Left lung (tissue), 10 donors: ENCODE data around the gene PPP1R27. TPM values are rescaled to one million over a fixed set of nuclear protein-coding genes. Genes with fewer than 3 reads are reported as not detected.

Experiments
- ATAC-seq: fragments of 200-7000 bp; cut with Tn5 transposase; one replicate; pipeline ENCODE4 v1.9.1; 2020; ENCODE audit warnings: moderate library complexity
- DNase-seq, 4 donors: peaks; one replicate each; pipeline ENCODE4 v3.0.0-alpha.2; 2013 to 2020
- H3K27ac ChIP-seq, 2 donors: fragments of 200-600 bp; sonication (generic) in 1 of 2; one replicate each; pipeline versions ENCODE4 v1.5.0 to v1.8.0; 2020 to 2021
- H3K27me3 ChIP-seq, 2 donors: fragments of 200-600 bp; sonication (generic) in 1 of 2; one replicate each; pipeline versions ENCODE4 v1.5.0 to v1.8.0; 2020 to 2021
- H3K36me3 ChIP-seq, 2 donors: fragments of 200-600 bp; sonication (generic) in 1 of 2; one replicate each; pipeline versions ENCODE4 v1.5.0 to v1.8.0; 2020 to 2021
- H3K4me1 ChIP-seq, 2 donors: fragments of 200-600 bp; one replicate each; pipeline ENCODE4 v1.8.0; 2021
- H3K4me3 ChIP-seq, 2 donors: fragments of 200-600 bp; sonication (generic) in 1 of 2; one replicate each; pipeline versions ENCODE4 v1.5.0 to v1.8.0; 2020 to 2021; ENCODE audit warnings: mild to moderate bottlenecking in 1 of 2
- H3K9me3 ChIP-seq, 2 donors: fragments of 200-600 bp; sonication (generic) in 1 of 2; one replicate each; pipeline versions ENCODE4 v1.5.0 to v1.8.0; 2020 to 2021
- CTCF ChIP-seq, 2 donors: fragments of 200-600 bp; sonication (generic) in 1 of 2; IDR thresholded peaks; one replicate each; pipeline versions ENCODE4 v1.5.0 to v1.8.0; 2021; ENCODE audit warnings: antibody characterized with exemption in 2 of 2
- intact Hi-C, 2 donors: fragments of 100-400 bp; cut with DNase I; formaldehyde crosslinking; loops; one replicate each; pipeline versions ENCODE4 v1.11.2 to v1.14.2; 2022
- polyA plus RNA-seq, 6 donors: library from polyadenylated mRNA; unstranded; fragments of 120-200 nt; gene quantifications; one replicate each; pipeline ENCODE4 v1.2.1, GENCODE V29; 2013; ENCODE audit not compliant: insufficient read length in 6 of 6
- total RNA-seq, 2 donors: library from RNA; stranded (reverse); fragmentation: NEBNext Ultra II Directional; extraction: Animal tissue kit (Norgen Biotek cat#: 25700); gene quantifications; one replicate each; pipeline ENCODE4 v1.2.1, GENCODE V29; 2021
- donor health status: DM: no; HTN: yes; CAD: no.
- donor health status: DM: no; HTN: no; CAD: no.

Gene PPP1R27
- total and polyA plus RNA-seq, 8 donors: 0.11 to 0.28 TPM; not detected in 6

GRCh38 chr17:81854974-81855774, 20.3 kb upstream of the PPP1R27 start:
- peaks cover 12 to 49% of the 10 kb centered on the region in 2 donors for H3K4me1 ChIP-seq
- DNase-seq (no peak), ATAC-seq (peak; percentile 13)
- peaks cover 0 to 89% of the 10 kb centered on the region in 2 donors for H3K36me3 ChIP-seq
- H3K27ac ChIP-seq: no peak overlapping the region
- TF ChIP-seq CTCF (IDR thresholded peaks at IDR 0.05): no peak
- no peaks in the 10 kb centered on the region for H3K27me3 ChIP-seq
- no peaks in the 10 kb centered on the region for H3K9me3 ChIP-seq
- no peak overlapping the region for H3K4me3 ChIP-seq
- intact Hi-C loops: no loop called here

- Histone ChIP-seq H3K27ac (no peak overlapping the region), H3K9me3 (no peaks in the 10 kb centered on the region), H3K36me3 (peaks cover 0 to 99% of the 10 kb centered on the region in 2 donors), H3K27me3 (no peaks in the 10 kb centered on the region), H3K4me3 (no peak overlapping the region), H3K4me1 (peaks cover 0 to 25% of the 10 kb centered on the region in 2 donors)
- TF ChIP-seq CTCF (IDR thresholded peaks at IDR 0.05): no peak
- no peak for ATAC-seq
- intact Hi-C loops: no loop called here
- DNase-seq: no peak
Observed at GRCh38 chr17:81852237-81852636, 17.4 kb upstream of the PPP1R27 start.

- Histone ChIP-seq H3K27me3 (no peaks in the 10 kb centered on the region), H3K4me3 (no peak overlapping the region), H3K4me1 (peaks cover 0 to 17% of the 10 kb centered on the region in 2 donors), H3K27ac (no peak overlapping the region), H3K9me3 (no peaks in the 10 kb centered on the region), H3K36me3 (peaks cover 0 to 99% of the 10 kb centered on the region in 2 donors)
- DNase-seq: no peak
- no peak for ATAC-seq
- intact Hi-C loops: no loop called here
- TF ChIP-seq CTCF (IDR thresholded peaks at IDR 0.05): no peak
Observed at GRCh38 chr17:81851423-81851822, 16.6 kb upstream of the PPP1R27 start.

GRCh38 chr17:81849457-81849856, 14.6 kb upstream of the PPP1R27 start:
- Histone ChIP-seq H3K4me1 (peaks cover 0 to 5% of the 10 kb centered on the region in 2 donors), H3K27ac (no peak overlapping the region), H3K9me3 (no peaks in the 10 kb centered on the region), H3K27me3 (no peaks in the 10 kb centered on the region), H3K4me3 (no peak overlapping the region), H3K36me3 (peaks cover 0 to 100% of the 10 kb centered on the region in 2 donors)
- intact Hi-C loops: no loop called here
- TF ChIP-seq CTCF (IDR thresholded peaks at IDR 0.05): no peak
- DNase-seq: no peak
- ATAC-seq: no peak

- Histone ChIP-seq H3K27me3 (no peaks in the 10 kb centered on the region), H3K36me3 (peaks cover 0 to 100% of the 10 kb centered on the region in 2 donors), H3K9me3 (no peaks in the 10 kb centered on the region), H3K27ac (no peak overlapping the region), H3K4me1 (peaks cover 0 to 5% of the 10 kb centered on the region in 2 donors), H3K4me3 (no peak overlapping the region)
- intact Hi-C loops: no loop called here
- DNase-seq: peak in 1 of 4 donors; percentile 74
- TF ChIP-seq CTCF (IDR thresholded peaks at IDR 0.05): no peak
- peak; percentile 88 for ATAC-seq
Observed at GRCh38 chr17:81846743-81847689, 12.2 kb upstream of the PPP1R27 start.
